Renal cortex interstitium (tissue), 3 donors: ENCODE data around the gene CYSLTR2. TPM values are rescaled to one million over a fixed set of nuclear protein-coding genes. Genes with fewer than 3 reads are reported as not detected.

Experiments used
- polyA plus RNA-seq, 3 donors: library from polyadenylated mRNA; unstranded; fragments of 120-200 nt; gene quantifications; one replicate each; pipeline ENCODE4 v1.2.1, GENCODE V29; 2013; ENCODE audit not compliant: insufficient read length in 3 of 3

CYSLTR2 gene
- polyA plus RNA-seq, 3 donors, result 0.14 to 0.56 (median 0.42) TPM

Other genes with a start within 250 kb of the CYSLTR2 start
- gene LPAR6, start 240.8 kb upstream of the CYSLTR2 start, polyA plus RNA-seq, result 10 to 100 TPM; 37.9 to 50.6 (median 41.3) TPM
- 10 to 100 TPM; 52.9 to 58.5 (median 58.1) TPM for gene RCBTB2, start 120.8 kb upstream of the CYSLTR2 start, polyA plus RNA-seq